ENCODE measurements around the gene CMC1. TPM values are rescaled to one million over a fixed set of nuclear protein-coding genes. Genes with fewer than 3 reads are reported as not detected.

The CMC1 gene
- total and polyA plus RNA-seq, 7 donors, result 14.4 to 73.4 (median 23.2) TPM

- no peak for DNase-seq
- H3K9me3 ChIP-seq, result no peaks in the 10 kb centered on the region
- intact Hi-C loops (cut with DNase I), result no loop called here
- peak overlapping the region; percentile 6 for H3K4me3 ChIP-seq
- H3K36me3 ChIP-seq (ENCODE audit: insufficient read depth in 1 of 2, low read depth in 1 of 2), result no peaks in the 10 kb centered on the region
- no peak for TF ChIP-seq CTCF (IDR thresholded peaks at IDR 0.05)
- H3K4me1 ChIP-seq, result peaks cover 10% of the 10 kb centered on the region
- no peak for ATAC-seq
- H3K27me3 ChIP-seq (ENCODE audit: insufficient read depth in 3 of 3, low read length in 2 of 3), result no peaks in the 10 kb centered on the region
- H3K27ac ChIP-seq, result no peak overlapping the region
Measured at GRCh38 chr3:28295898-28296490, 54.6 kb downstream of the CMC1 start.

GRCh38 chr3:28299705-28300104 lies 58.3 kb downstream of the CMC1 start:
- no peaks in the 10 kb centered on the region for H3K9me3 ChIP-seq
- H3K4me1 ChIP-seq, result peaks cover 10% of the 10 kb centered on the region
- no peak overlapping the region for H3K4me3 ChIP-seq
- no peak for TF ChIP-seq CTCF (IDR thresholded peaks at IDR 0.05)
- H3K27ac ChIP-seq, result no peak overlapping the region
- no peak for DNase-seq
- intact Hi-C loops (cut with DNase I), result no loop called here
- no peaks in the 10 kb centered on the region for H3K36me3 ChIP-seq (ENCODE audit: insufficient read depth in 1 of 2, low read depth in 1 of 2)
- ATAC-seq, result no peak
- H3K27me3 ChIP-seq (ENCODE audit: insufficient read depth in 3 of 3, low read length in 2 of 3), result no peaks in the 10 kb centered on the region
- 87 to 91% (median 88%) methylated on average over 1 of the region's 1 CpG for WGBS, 3 donors

- intact Hi-C loops (cut with DNase I), result no loop called here
- Histone ChIP-seq H3K36me3 (ENCODE audit: insufficient read depth in 1 of 2, low read depth in 1 of 2) (no peaks in the 10 kb centered on the region), H3K27ac (no peak overlapping the region), H3K27me3 (ENCODE audit: insufficient read depth in 3 of 3, low read length in 2 of 3) (no peaks in the 10 kb centered on the region), H3K4me3 (no peak overlapping the region), H3K4me1 (peaks cover 10% of the 10 kb centered on the region), H3K9me3 (no peaks in the 10 kb centered on the region)
- 88 to 93% (median 93%) methylated on average over 5 of the region's 5 CpGs for WGBS, 3 donors
- ATAC-seq (no peak), DNase-seq (no peak)
- no peak for TF ChIP-seq CTCF (IDR thresholded peaks at IDR 0.05)
Measured at GRCh38 chr3:28300345-28300962, 59.0 kb downstream of the CMC1 start.

- no peak overlapping the region for H3K4me3 ChIP-seq
- H3K9me3 ChIP-seq, result no peaks in the 10 kb centered on the region
- H3K4me1 ChIP-seq, result peaks cover 10% of the 10 kb centered on the region
- 89 to 94% (median 90%) methylated on average over 4 of the region's 4 CpGs for WGBS, 3 donors
- ATAC-seq (no peak), DNase-seq (no peak)
- no peak overlapping the region for H3K27ac ChIP-seq
- no peaks in the 10 kb centered on the region for H3K27me3 ChIP-seq (ENCODE audit: insufficient read depth in 3 of 3, low read length in 2 of 3)
- H3K36me3 ChIP-seq (ENCODE audit: insufficient read depth in 1 of 2, low read depth in 1 of 2), result no peaks in the 10 kb centered on the region
- TF ChIP-seq CTCF (IDR thresholded peaks at IDR 0.05), result no peak
- intact Hi-C loops (cut with DNase I), result no loop called here
Measured at GRCh38 chr3:28301688-28302087, 60.3 kb downstream of the CMC1 start.

GRCh38 chr3:28308196-28308595 lies 66.8 kb downstream of the CMC1 start:
- H3K27me3 ChIP-seq (ENCODE audit: insufficient read depth in 3 of 3, low read length in 2 of 3), result no peaks in the 10 kb centered on the region
- DNase-seq (no peak), ATAC-seq (peak in 1 of 4 donors; percentile 38)
- H3K9me3 ChIP-seq, result no peaks in the 10 kb centered on the region
- no peak for TF ChIP-seq CTCF (IDR thresholded peaks at IDR 0.05)
- WGBS, 3 donors, result 69 to 85% (median 73%) methylated on average over 3 of the region's 3 CpGs
- intact Hi-C loops (cut with DNase I), result no loop called here
- H3K27ac ChIP-seq, result no peak overlapping the region
- H3K36me3 ChIP-seq (ENCODE audit: insufficient read depth in 1 of 2, low read depth in 1 of 2), result no peaks in the 10 kb centered on the region
- H3K4me3 ChIP-seq, result no peak overlapping the region
- no peaks in the 10 kb centered on the region for H3K4me1 ChIP-seq

Data from psoas muscle (tissue), 8 donors.